GM21447 (cell line): Measurements from ENCODE around the gene PPIF.
"Not testable (repeated sequence)": the region's sequence is repeated elsewhere in the genome, so short reads cannot be mapped to it uniquely, and the experiment has no call there.

Source experiments
- ATAC-seq: cut with Tn5 transposase; IDR thresholded peaks from one replicate; pipeline ENCODE4 v1.9.1; 2021; ENCODE audit not compliant: unreplicated experiment

The PPIF gene

DNA sequence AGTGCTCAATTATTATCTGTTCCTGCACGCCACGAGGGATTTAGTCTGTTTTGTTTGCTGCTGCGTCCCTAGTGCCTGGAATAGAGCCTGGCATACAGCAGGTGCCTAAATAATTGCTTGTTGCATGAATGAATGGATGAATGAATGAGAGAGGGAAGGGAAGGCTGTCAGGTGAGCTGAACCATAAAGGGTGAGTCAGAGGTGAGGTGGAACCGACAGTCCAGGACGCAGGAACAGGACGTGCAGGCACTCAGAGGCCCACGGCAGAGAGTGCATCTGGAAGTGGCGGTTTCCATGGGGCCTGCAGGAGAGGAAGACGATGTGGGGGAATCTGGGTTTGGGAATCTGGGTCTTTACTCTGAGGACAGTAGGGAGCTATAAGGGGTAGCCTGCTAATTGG lies 17.7 kb upstream of the PPIF start:
- no peak for ATAC-seq

GRCh38 chr10:79331226-79331625 lies 16.0 kb upstream of the PPIF start:
- ATAC-seq = peak; percentile 12

DNA sequence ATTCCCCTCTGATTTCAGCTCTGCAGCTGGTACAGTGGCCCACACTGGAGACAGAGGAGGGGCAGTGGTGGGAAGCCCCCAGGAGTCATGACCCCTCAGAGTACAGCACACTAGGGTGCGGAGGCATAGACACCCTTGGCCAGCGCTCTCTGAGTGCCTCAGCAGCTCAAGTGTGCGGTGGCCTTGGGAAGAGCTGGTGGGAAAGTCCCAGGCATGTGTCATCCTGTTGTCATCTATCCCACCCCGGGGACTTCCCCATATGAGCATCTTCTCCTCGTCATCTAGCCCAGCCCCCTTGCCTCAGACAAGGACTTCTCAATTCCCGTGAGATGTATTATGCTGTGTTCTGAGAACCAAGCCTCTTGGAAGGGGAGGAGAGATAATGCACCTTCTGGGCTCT lies 15.6 kb upstream of the PPIF start:
- ATAC-seq = peak; percentile 92

GRCh38 chr10:79332610-79333315 lies 14.5 kb upstream of the PPIF start:
- not testable (repeated sequence) for ATAC-seq

DNA sequence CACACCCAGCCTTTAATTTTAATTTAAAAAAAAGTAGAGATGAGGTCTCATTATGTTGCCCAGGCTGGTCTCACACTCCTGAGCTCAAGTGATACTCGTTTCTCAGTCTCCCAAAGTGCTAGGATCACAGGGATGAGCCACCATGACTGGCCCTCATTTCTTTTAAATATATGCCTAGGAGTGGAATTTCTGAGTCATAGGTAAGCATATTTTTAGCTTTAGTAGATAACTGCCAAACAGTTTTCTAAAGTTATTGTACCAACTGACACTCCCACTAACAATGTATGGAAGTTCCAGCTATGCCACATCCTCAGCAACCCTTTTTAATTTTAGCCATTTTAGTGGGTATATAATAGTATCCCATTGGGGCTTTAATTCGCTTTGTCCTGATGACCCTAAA lies 13.8 kb upstream of the PPIF start:
- no peak for ATAC-seq

DNA sequence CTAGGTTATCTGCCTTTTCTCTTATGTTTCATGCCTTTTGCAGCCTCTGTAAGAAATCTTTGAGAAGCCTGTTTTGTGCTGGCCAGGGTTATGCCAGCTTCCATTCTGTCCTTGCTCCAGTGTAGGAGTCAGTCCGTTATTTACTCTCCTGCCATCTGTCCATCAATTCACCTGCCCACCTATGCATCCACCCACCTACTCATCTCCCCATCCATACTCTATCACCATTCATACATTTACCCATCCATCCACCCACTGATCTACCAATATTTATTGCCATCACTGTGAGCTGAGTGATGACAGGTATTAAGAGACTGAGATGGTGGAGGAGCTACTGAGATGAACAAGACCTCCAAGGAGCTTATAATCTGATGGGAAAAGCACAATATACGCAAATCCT lies 12.7 kb upstream of the PPIF start:
- ATAC-seq = no peak

GRCh38 chr10:79335094-79335469 lies 12.2 kb upstream of the PPIF start:
- no peak for ATAC-seq

GRCh38 chr10:79335470-79336235 lies 11.6 kb upstream of the PPIF start:
- no peak for ATAC-seq

DNA sequence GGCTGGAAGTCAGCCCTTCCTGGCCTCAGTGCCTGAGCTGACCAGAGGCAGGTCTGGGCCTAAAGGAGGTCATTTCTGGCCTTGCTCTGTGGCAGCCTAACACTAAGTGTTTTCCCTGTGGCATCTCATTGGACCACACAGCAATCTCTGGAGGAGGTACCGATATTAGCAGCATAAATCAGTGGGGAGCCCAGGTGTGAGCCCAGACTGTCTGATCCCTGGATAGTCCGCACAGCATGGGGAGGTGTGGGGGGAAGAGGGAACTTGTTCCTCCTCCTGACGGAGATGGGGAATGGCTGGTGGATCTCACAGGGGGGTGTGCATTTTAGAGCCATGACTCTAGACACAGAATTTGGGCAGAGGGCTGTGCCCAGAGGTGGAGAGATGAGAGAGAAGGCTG lies 11.0 kb upstream of the PPIF start:
- ATAC-seq = no peak

DNA sequence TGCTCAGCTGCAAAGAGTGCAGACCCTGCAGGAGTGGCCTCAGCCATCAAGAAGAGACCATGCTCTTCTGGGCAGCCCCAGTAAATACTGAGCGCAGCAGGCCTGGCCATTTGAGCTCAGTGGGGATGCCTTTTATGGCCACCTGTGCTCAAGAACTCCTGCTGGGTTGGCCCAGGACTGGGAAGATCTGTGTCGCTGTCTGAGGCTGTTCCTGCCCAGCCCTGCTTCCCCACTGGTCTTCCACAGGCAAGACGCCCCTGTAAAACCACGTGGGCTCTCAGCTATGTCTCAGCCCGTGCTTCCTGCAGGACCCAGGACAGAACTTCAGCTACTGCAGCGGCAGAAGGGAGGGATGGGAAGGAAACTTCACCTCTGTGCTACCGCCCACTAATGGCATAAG lies 10.5 kb upstream of the PPIF start:
- ATAC-seq = no peak

- not testable (repeated sequence) for ATAC-seq
Measured at GRCh38 chr10:79337783-79338469, 9.3 kb upstream of the PPIF start.

DNA sequence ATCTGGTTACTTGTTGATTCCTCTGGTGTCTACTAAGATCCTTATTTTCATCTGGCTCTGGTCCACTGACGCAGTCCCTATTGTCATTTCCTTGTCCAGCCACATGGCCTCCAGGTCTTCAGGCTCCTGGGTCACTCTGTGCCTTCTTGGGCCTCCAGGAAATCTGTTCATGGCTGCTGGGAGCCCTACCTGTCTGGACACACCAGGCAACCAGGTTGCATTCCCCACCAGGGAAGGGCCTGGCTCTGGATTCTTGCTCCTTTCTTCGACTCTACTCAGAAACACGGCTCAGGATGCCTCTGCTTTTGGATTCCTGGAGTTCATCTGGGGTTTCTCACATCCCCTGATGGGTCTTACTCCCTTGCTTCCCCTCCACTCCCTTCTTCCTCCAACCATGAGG lies 8.0 kb upstream of the PPIF start:
- ATAC-seq = no peak

DNA sequence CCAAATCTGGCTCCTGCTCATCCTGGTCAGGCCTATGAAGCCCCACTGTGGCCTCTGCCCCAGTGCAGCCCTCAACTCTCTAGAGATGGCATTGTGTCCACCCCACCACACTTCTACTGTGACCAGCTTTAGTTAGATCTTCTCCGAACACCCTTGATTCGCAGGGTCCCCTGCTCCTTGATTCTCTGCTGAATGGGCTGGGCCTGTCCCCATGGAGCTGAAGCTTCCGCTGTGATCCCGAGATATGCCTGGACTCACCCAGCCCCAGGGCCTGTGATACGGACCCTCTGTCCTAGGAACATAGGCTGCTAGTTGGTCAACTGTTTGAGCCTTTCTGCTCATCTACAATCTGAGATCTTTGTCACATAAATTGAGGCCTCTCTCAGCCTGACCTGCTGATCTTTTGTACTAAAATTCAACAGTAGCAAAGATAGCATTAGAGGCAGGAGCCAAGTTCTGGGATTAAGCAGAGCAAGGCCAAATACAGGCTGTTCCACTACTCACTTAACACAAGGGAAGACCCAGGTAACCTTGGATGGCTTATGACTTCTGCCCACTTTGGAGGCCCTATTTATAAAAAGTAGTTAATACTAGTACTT lies 6.5 kb upstream of the PPIF start:
- ATAC-seq = no peak

GRCh38 chr10:79342295-79342761 lies 4.9 kb upstream of the PPIF start:
- ATAC-seq = no peak

DNA sequence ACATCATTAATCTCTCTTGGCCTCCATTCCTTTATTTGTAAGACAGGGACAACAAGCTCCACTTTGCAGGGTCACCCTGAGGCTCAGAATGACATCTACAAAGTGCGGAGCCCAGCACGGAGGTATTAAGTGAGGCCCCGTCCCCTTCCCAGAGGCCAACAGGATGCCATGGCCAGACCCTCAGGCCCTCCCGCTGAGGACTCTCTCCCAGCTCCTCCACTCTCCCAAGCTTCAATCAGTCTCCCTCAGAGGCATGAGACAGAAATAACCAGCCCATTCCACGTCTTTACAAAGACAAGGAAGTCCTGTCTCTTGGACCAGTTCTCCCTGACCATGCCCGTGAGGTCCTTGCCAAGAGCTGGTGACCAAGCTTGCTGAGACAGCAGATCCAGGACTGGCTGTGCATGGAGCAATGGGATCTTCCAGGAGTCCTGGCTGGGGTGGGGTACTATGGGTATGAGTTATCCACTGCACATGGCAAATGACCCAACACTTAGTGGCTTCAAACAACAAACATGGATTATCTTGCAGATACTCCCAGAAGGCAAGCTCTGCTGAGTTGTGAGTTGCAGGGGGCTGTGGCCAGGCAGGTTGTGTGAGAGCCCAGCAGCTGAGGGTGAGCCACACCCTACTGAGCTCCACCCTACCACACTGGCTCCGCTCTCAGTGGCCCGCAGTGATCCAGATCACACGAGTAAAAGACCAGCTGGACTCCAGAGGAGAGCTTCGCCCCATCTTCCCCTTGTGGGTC lies 4.3 kb upstream of the PPIF start:
- no peak for ATAC-seq

DNA sequence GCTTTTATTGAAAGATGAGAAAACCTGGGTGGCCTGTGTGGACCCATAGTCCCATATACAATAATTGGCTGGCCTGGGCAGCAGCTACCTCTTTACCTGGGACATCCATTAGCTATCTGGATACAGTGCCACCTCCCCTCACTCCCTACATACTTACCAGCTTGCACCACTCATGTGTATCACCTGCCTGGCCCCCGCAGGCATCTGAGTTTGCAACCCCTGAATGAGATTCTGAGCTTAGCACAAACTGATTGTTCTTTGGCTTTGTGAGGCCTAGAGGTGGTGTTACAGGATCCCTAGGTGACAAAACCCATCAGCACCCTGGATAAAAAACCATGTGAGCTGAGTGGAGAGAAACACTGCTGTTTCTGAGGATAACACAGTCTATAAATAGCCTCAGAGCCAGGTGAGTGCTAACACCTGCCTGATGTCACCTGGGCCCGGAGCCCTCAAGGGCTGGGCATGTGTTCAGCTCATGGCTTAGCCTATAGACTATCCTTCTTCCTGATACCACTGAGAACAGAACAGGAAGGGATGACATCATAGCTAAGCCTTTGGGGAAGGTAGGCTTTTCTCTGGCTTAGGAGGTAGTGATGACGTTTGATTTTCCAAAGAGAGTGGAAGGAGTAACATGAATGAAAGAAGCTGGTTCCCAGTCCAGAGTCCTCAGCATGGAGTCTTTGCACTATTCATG lies 2.6 kb upstream of the PPIF start:
- ATAC-seq = no peak

DNA sequence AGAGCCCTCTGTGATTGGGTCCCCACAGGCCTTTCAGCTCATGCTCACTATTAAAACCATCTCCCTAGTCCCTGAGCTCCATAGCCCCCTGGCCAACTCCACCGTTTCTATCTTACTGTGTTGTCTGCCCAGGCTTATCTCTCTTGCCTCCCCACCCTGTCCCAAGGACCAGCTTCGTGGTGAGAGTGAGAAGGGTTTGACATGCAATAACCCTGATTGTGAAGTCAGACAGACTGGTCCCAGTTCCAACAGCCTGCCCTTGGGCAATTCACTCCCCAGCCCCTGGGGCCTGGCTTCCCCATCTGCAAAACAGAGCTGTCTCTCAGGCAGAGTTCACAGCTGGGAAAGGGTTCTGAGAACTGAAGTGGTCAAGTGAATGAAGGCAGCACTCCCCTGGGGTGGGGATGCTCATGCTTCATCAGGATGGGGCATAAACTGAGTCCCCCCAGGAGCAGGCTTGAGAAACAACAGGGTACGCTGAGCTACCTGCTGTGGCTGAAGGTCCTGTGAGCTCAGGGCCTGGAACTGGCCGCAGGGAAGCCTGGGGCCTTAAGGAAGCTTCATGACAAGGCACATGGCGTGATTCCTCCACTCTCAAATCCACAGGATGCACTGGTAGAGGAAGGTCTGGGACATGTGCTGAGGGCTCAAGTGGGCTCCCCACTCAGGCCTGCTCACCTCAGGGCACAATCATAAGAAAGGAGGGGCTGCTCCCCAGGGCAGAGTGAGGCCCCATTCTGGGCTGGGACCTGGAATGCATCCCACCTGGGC lies 1.8 kb upstream of the PPIF start:
- no peak for ATAC-seq

- no peak for ATAC-seq
Measured at GRCh38 chr10:79346012-79346340, 1.3 kb upstream of the PPIF start.

GRCh38 chr10:79346388-79347225 lies 662 bp upstream of the PPIF start:
- no peak for ATAC-seq
